GM23338 (cell line): Measurements from ENCODE around the gene GRIA2. TPM values are rescaled to one million over a fixed set of nuclear protein-coding genes. Genes with fewer than 3 reads are reported as not detected.

ENCODE experiments used
- ATAC-seq: fragments of 200-7000 bp; cut with Tn5 transposase; 3 replicates; pipeline ENCODE4 v1.9.1; 2020
- DNase-seq: peaks from one replicate; pipeline ENCODE4 v3.0.0-alpha.2; 2015; ENCODE audit warnings: low spot score
- H2AFZ ChIP-seq: fragments of 200-600 bp; sonication (generic); 2 replicates; pipeline ENCODE4 v1.8.0; 2016; ENCODE audit warnings: antibody characterized with exemption, mild to moderate bottlenecking, moderate library complexity
- H3F3A ChIP-seq: fragments of 200-600 bp; sonication (generic); replicated peaks from 2 replicates; pipeline ENCODE4 v1.8.0; 2017; ENCODE audit warnings: antibody characterized with exemption, mixed run types, low read depth
- H3K27ac ChIP-seq: fragments of 200-600 bp; sonication (generic); 2 replicates; pipeline ENCODE4 v1.6.1; 2016; ENCODE audit warnings: low read depth
- H3K27me3 ChIP-seq: fragments of 200-600 bp; sonication (generic); 2 replicates; pipeline ENCODE4 v1.8.0; 2016; ENCODE audit warnings: mild to moderate bottlenecking, mixed run types, moderate library complexity; ENCODE audit not compliant: insufficient read depth
- H3K36me3 ChIP-seq: fragments of 200-600 bp; sonication (generic); 2 replicates; pipeline ENCODE4 v1.8.0; 2016; ENCODE audit warnings: mild to moderate bottlenecking; ENCODE audit not compliant: insufficient read depth
- H3K4me1 ChIP-seq: fragments of 200-600 bp; sonication (generic); 2 replicates; pipeline ENCODE4 v1.8.0; 2016; ENCODE audit warnings: mild to moderate bottlenecking, moderate library complexity; ENCODE audit not compliant: insufficient read depth
- H3K4me2 ChIP-seq: fragments of 200-600 bp; sonication (generic); 2 replicates; pipeline ENCODE4 v1.7.1; 2017; ENCODE audit warnings: mixed run types
- H3K4me3 ChIP-seq: fragments of 200-600 bp; sonication (generic); 2 replicates; pipeline ENCODE4 v1.6.1; 2016; ENCODE audit warnings: mixed run types
- H3K79me2 ChIP-seq: fragments of 200-600 bp; sonication (generic); replicated peaks from 2 replicates; pipeline ENCODE4 v1.8.0; 2017; ENCODE audit warnings: mild to moderate bottlenecking; ENCODE audit not compliant: insufficient read depth
- H3K9me2 ChIP-seq: fragments of 200-600 bp; sonication (generic); 2 replicates; pipeline ENCODE4 v1.8.0; 2017; ENCODE audit not compliant: insufficient read depth
- H4K20me1 ChIP-seq: fragments of 200-600 bp; sonication (generic); replicated peaks from 2 replicates; pipeline ENCODE4 v1.8.0; 2017; ENCODE audit warnings: mild to moderate bottlenecking; ENCODE audit not compliant: insufficient read depth
- H3K27ac Mint-ChIP-seq: 2 replicates; pipeline ENCODE4 v1.8.0; 2020; ENCODE audit warnings: inconsistent platforms, mild to moderate bottlenecking, moderate library complexity, mixed read lengths
- H3K27me3 Mint-ChIP-seq: 3 replicates; pipeline ENCODE4 v1.8.0; 2022; ENCODE audit warnings: low read depth, mild to moderate bottlenecking, moderate library complexity, mixed read lengths, inconsistent platforms; ENCODE audit not compliant: insufficient read depth, poor library complexity
- H3K36me3 Mint-ChIP-seq: 3 replicates; pipeline ENCODE4 v1.8.0; 2021; ENCODE audit warnings: low read depth, mild to moderate bottlenecking, inconsistent platforms, moderate library complexity, mixed read lengths
- H3K4me1 Mint-ChIP-seq: 3 replicates; pipeline ENCODE4 v1.8.0; 2020; ENCODE audit warnings: mild to moderate bottlenecking, inconsistent platforms, mixed read lengths
- H3K4me3 Mint-ChIP-seq: 3 replicates; pipeline ENCODE4 v1.8.0; 2021; ENCODE audit warnings: moderate library complexity, mild to moderate bottlenecking, inconsistent platforms, mixed read lengths
- H3K9me3 Mint-ChIP-seq: 3 replicates; pipeline ENCODE4 v1.8.0; 2020; ENCODE audit warnings: moderate library complexity, mild to moderate bottlenecking, inconsistent platforms, mixed read lengths
- CTCF ChIP-seq, 2 experiments: fragments of 200-600 bp in 1 of 2; sonication (generic) in 1 of 2; conservative IDR thresholded peaks; 2 replicates each; pipeline versions ENCODE4 v1.5.1 to v1.6.1; 2016 to 2017; ENCODE audit warnings: antibody characterized with exemption in 2 of 2, low read depth in 2 of 2, mild to moderate bottlenecking in 2 of 2, moderate library complexity in 1 of 2
- EZH2 ChIP-seq: fragments of 200-600 bp; sonication (generic); IDR thresholded peaks from one replicate; pipeline ENCODE4 v1.8.0; 2017; ENCODE audit warnings: antibody characterized with exemption, mild to moderate bottlenecking, low read depth; ENCODE audit not compliant: unreplicated experiment
- EZH2phosphoT487 ChIP-seq: fragments of 200-600 bp; sonication (generic); IDR thresholded peaks from one replicate; pipeline ENCODE4 v1.8.1; 2018; ENCODE audit warnings: antibody characterized with exemption; ENCODE audit not compliant: unreplicated experiment
- REST ChIP-seq: IDR thresholded peaks from one replicate; pipeline ENCODE4 v1.6.1; 2018; ENCODE audit warnings: antibody characterized with exemption; ENCODE audit not compliant: unreplicated experiment
- STAT1 ChIP-seq: IDR thresholded peaks from one replicate; pipeline ENCODE4 v1.6.1; 2016; ENCODE audit warnings: antibody characterized with exemption; ENCODE audit not compliant: unreplicated experiment
- ZNF331 ChIP-seq: fragments of 250-450 bp; sonication (Bioruptor Pico); IDR thresholded peaks from 2 replicates; pipeline ENCODE4 v1.5.0; 2020; ENCODE audit warnings: low read depth, mild to moderate bottlenecking, moderate library complexity
- polyA plus RNA-seq: library from polyadenylated mRNA; unstranded; fragments of >200 nt; fragmentation: Nextera tagmentation; extraction: Ambion mirVana; gene quantifications from 2 replicates; pipeline ENCODE4 v1.2.1, GENCODE V29; 2016
- total RNA-seq: library from RNA; depleted of rRNA; stranded (reverse); fragments of >200 nt; shearing (Covaris generic); gene quantifications from 2 replicates; pipeline ENCODE4 v1.2.3, GENCODE V29; 2014

GRIA2 gene
- total and polyA plus RNA-seq, 2 experiments from 2014 or later = not detected

GRCh38 chr4:157204634-157205244 is 15.8 kb upstream of the GRIA2 start:
- H3K27ac ChIP-seq = no peak overlapping the region
- H3K36me3 Mint-ChIP-seq = no peaks in the 10 kb centered on the region
- no peaks in the 10 kb centered on the region for H3K9me3 Mint-ChIP-seq
- no peaks in the 10 kb centered on the region for H3K79me2 ChIP-seq
- no peak overlapping the region for H3K4me2 ChIP-seq
- 0 out of 2 replicates have a peak, but pooled peaks cover 3% of the 10 kb centered on the region for H3K9me2 ChIP-seq
- no peak overlapping the region for H3K4me3 Mint-ChIP-seq
- H3K4me1 Mint-ChIP-seq = no peaks in the 10 kb centered on the region
- H3K4me1 ChIP-seq = no peaks in the 10 kb centered on the region
- TF ChIP-seq ZNF331 (CRISPR knock-in tag) = no peak
- TF ChIP-seq REST = no peak
- TF ChIP-seq EZH2 = no peak
- TF ChIP-seq STAT1 = no peak
- TF ChIP-seq CTCF (conservative IDR thresholded peaks at IDR 0.05; ENCODE audit: low read depth in 2 of 2) = peak; percentile 88 to 91
- H3F3A ChIP-seq = no peaks in the 10 kb centered on the region
- no peak overlapping the region; the same call in 1 of the 2 replicates for H2AFZ ChIP-seq
- DNase-seq = peak; percentile 76
- no peak overlapping the region for H3K27ac Mint-ChIP-seq
- no peaks in the 10 kb centered on the region for H3K27me3 ChIP-seq
- H3K36me3 ChIP-seq = no peaks in the 10 kb centered on the region
- peaks cover 4% of the 10 kb centered on the region for H3K27me3 Mint-ChIP-seq
- no peak overlapping the region for H3K4me3 ChIP-seq
- no peaks in the 10 kb centered on the region for H4K20me1 ChIP-seq
- peak; percentile 89 for ATAC-seq

GRCh38 chr4:157217708-157218107 is 2.8 kb upstream of the GRIA2 start:
- H3K4me2 ChIP-seq = no peak overlapping the region
- H3K79me2 ChIP-seq = no peaks in the 10 kb centered on the region
- DNase-seq (peak; percentile 40), ATAC-seq (no peak)
- peaks cover 8% of the 10 kb centered on the region for H3K4me1 Mint-ChIP-seq
- no peak for TF ChIP-seq REST
- TF ChIP-seq EZH2phosphoT487 = no peak
- peak; percentile 51 to 69 for TF ChIP-seq CTCF (conservative IDR thresholded peaks at IDR 0.05; ENCODE audit: low read depth in 2 of 2)
- peaks cover 47% of the 10 kb centered on the region for H3K27me3 ChIP-seq
- no peaks in the 10 kb centered on the region for H3F3A ChIP-seq
- no peaks in the 10 kb centered on the region for H3K9me2 ChIP-seq
- no peaks in the 10 kb centered on the region for H3K36me3 ChIP-seq
- peaks cover 14% of the 10 kb centered on the region for H3K4me1 ChIP-seq
- H3K9me3 Mint-ChIP-seq = no peaks in the 10 kb centered on the region
- no peak overlapping the region for H3K27ac ChIP-seq
- H3K27me3 Mint-ChIP-seq = peaks cover 37% of the 10 kb centered on the region
- H3K4me3 ChIP-seq = no peak overlapping the region
- H4K20me1 ChIP-seq = peaks cover 7% of the 10 kb centered on the region
- no peaks in the 10 kb centered on the region for H3K36me3 Mint-ChIP-seq
- H2AFZ ChIP-seq = no peak overlapping the region
- no peak overlapping the region for H3K27ac Mint-ChIP-seq
- no peak overlapping the region for H3K4me3 Mint-ChIP-seq
